Measurements from ENCODE around the gene OR8S1. TPM values are rescaled to one million over a fixed set of nuclear protein-coding genes. Genes with fewer than 3 reads are reported as not detected.

OR8S1 gene
- total and polyA plus RNA-seq, 2 donors from 2014 or later = not detected

DNA sequence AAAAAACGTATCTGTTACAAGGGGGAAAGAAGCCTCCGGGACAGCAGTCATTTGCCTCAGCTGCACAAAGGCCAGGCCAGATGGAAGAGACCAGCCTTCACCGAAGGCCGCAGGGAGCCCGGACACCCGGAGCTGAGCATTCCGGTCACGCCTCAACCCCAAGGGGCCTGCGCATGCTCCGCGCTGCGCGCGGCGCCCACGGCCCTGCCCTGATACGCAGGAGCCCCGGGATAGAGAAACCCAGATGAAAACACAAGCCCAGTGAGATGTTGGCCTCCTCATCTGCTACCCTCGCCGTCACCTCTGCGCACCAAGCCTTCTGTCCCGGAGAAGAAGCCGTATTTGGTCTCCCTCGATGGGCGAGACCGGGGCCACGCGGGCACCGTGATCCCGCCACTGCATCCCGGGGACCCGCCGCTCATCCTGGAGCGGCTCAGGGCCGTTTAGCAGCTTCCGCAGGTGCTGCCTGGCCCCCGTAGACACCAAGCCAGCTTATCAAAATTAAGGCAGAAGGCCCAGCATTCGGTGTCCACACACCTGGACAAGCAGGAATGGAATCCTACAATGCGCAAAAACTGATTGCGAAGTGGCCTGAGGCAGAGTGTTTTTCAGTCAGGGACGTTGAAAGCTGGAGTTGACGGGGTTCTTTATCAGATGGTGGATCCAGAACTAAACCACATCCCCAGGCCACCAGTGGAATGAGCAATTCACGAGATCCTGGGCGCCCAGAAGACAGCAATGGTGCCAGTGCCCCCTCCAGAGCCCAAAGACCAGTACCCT, 2.6 kb downstream of the OR8S1 start:
- TF ChIP-seq CTCF (IDR thresholded peaks at IDR 0.05; ENCODE audit: borderline replicate concordance, extremely low read depth, insufficient read depth) = no peak
- FAIRE-seq (no peak), DNase-seq (no peak)
- Histone ChIP-seq H3K4me3 (ENCODE audit: low read length in 3 of 3) (no peak overlapping the region), H3K27me3 (ENCODE audit: control insufficient read depth, insufficient read depth, low read length) (no peaks in the 10 kb centered on the region), H3K36me3 (ENCODE audit: control insufficient read depth in 2 of 3, insufficient read depth in 3 of 3, low read length in 3 of 3) (no peaks in the 10 kb centered on the region), H3K27ac (ENCODE audit: low read depth in 2 of 2, low read length in 2 of 2) (no peak overlapping the region), H3K9ac (ENCODE audit: low read length in 3 of 3) (no peak overlapping the region), H3K4me1 (ENCODE audit: control insufficient read depth in 2 of 3, insufficient read depth in 2 of 3, low read depth in 1 of 3, low read length in 3 of 3) (no peaks in the 10 kb centered on the region), H3K9me3 (ENCODE audit: control insufficient read depth in 2 of 3, insufficient read depth in 1 of 3, low read length in 3 of 3) (no peaks in the 10 kb centered on the region)
- intact Hi-C loops (cut with DNase I) = no loop called here

DNA sequence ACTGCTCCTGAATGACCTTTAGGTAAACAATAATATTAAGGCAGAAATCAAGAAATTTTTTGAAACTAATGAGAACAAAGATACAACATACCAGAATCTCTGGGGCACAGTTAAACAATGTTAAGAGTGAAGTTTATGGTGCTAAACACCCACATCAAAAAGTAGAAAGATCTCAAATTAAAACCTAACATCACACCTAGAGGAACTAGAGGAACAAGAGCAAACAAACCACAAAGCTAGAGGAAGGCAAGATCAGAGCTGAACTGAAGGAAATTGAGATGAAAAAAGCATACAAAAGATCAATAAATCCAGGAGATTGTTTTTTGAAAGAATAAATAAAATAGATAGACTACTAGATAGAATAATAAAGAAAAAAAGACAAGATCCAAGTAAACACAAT, 7.2 kb downstream of the OR8S1 start:
- no peak for DNase-seq
- Histone ChIP-seq H3K9me3 (ENCODE audit: control insufficient read depth in 2 of 3, insufficient read depth in 1 of 3, low read length in 3 of 3) (peaks cover 0 to 2% (median 0%) of the 10 kb centered on the region in 3 donors), H3K36me3 (ENCODE audit: control insufficient read depth in 2 of 3, insufficient read depth in 3 of 3, low read length in 3 of 3) (no peaks in the 10 kb centered on the region), H3K4me1 (ENCODE audit: control insufficient read depth in 2 of 3, insufficient read depth in 2 of 3, low read depth in 1 of 3, low read length in 3 of 3) (no peaks in the 10 kb centered on the region), H3K27ac (ENCODE audit: low read depth in 2 of 2, low read length in 2 of 2) (no peak overlapping the region), H3K4me3 (ENCODE audit: low read length in 3 of 3) (no peak overlapping the region), H3K27me3 (ENCODE audit: control insufficient read depth, insufficient read depth, low read length) (no peaks in the 10 kb centered on the region), H3K9ac (ENCODE audit: low read length in 3 of 3) (no peak overlapping the region)
- no peak for FAIRE-seq
- intact Hi-C loops (cut with DNase I) = no loop called here
- TF ChIP-seq CTCF (IDR thresholded peaks at IDR 0.05; ENCODE audit: borderline replicate concordance, extremely low read depth, insufficient read depth) = no peak

DNA sequence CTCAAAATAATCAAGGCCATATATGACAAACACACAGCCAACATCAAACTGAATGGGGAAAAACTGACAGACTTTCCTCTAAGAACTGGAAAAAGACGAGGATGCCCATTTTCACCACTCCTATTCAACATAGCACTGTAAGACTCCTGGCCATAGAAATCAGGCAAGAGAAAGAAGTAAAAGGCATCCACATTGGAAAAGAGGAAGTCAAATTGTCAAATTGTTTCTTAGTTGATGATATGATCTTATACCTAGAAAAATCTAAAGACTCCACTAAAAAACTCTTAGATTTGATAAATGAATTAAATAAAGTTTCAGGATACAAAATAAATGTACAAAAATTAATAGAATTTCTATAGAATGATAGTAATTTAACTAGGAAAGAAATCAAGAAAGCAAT, 11.2 kb downstream of the OR8S1 start:
- no peaks in the 10 kb centered on the region for H3K27me3 ChIP-seq (ENCODE audit: control insufficient read depth, insufficient read depth, low read length)
- DNase-seq (no peak), FAIRE-seq (no peak)
- H3K36me3 ChIP-seq (ENCODE audit: control insufficient read depth in 2 of 3, insufficient read depth in 3 of 3, low read length in 3 of 3) = no peaks in the 10 kb centered on the region
- no peak overlapping the region for H3K4me3 ChIP-seq (ENCODE audit: low read length in 3 of 3)
- no peak overlapping the region for H3K9ac ChIP-seq (ENCODE audit: low read length in 3 of 3)
- no peak overlapping the region for H3K27ac ChIP-seq (ENCODE audit: low read depth in 2 of 2, low read length in 2 of 2)
- no peaks in the 10 kb centered on the region for H3K4me1 ChIP-seq (ENCODE audit: control insufficient read depth in 2 of 3, insufficient read depth in 2 of 3, low read depth in 1 of 3, low read length in 3 of 3)
- peaks cover 0 to 2% (median 0%) of the 10 kb centered on the region in 3 donors for H3K9me3 ChIP-seq (ENCODE audit: control insufficient read depth in 2 of 3, insufficient read depth in 1 of 3, low read length in 3 of 3)
- TF ChIP-seq CTCF (IDR thresholded peaks at IDR 0.05; ENCODE audit: borderline replicate concordance, extremely low read depth, insufficient read depth) = no peak
- intact Hi-C loops (cut with DNase I) = no loop called here
